ENCODE results near the gene TMCC1.

The TMCC1 gene

GRCh38 chr3:129768728-129769127, 124.8 kb downstream of the TMCC1 start:
- H3K36me3 ChIP-seq (ENCODE audit: insufficient read depth, low read length) = 0 out of 2 replicates have a peak, but pooled peaks cover 3% of the 10 kb centered on the region
- H3K79me2 ChIP-seq (ENCODE audit: insufficient read depth, low read length) = no peaks in the 10 kb centered on the region
- TF ChIP-seq CTCF (conservative IDR thresholded peaks at IDR 0.05; ENCODE audit: low read length) (no peak), EZH2phosphoT487 (IDR thresholded peaks at IDR 0.05; ENCODE audit: borderline replicate concordance) (no peak)
- no peak overlapping the region for H3K4me2 ChIP-seq (ENCODE audit: low read depth, low read length, poor library complexity, severe bottlenecking)
- no peaks in the 10 kb centered on the region for H3K4me1 ChIP-seq (ENCODE audit: insufficient read depth, low read length, poor library complexity, severe bottlenecking)
- no peak overlapping the region for H3K9ac ChIP-seq (ENCODE audit: low read depth, low read length, poor library complexity, severe bottlenecking)
- no peak overlapping the region for H3K4me3 ChIP-seq (ENCODE audit: low read length, poor library complexity, severe bottlenecking)
- H2AFZ ChIP-seq (ENCODE audit: low read length) = no peak overlapping the region
- H4K20me1 ChIP-seq (ENCODE audit: insufficient read depth, low read length, poor library complexity, severe bottlenecking) = peaks cover 2% of the 10 kb centered on the region
- H3K9me3 ChIP-seq (ENCODE audit: insufficient read depth, low read depth, low read length) = no peaks in the 10 kb centered on the region
- no peaks in the 10 kb centered on the region for H3K9me2 ChIP-seq (replicated peaks; ENCODE audit: low read depth, low read length)
- no peaks in the 10 kb centered on the region for H3K27me3 ChIP-seq (ENCODE audit: insufficient read depth, low read length, poor library complexity, severe bottlenecking)
- no peaks in the 10 kb centered on the region for H3F3A ChIP-seq (ENCODE audit: low read depth)

- TF ChIP-seq CTCF (conservative IDR thresholded peaks at IDR 0.05; ENCODE audit: low read length) (no peak), EZH2phosphoT487 (IDR thresholded peaks at IDR 0.05; ENCODE audit: borderline replicate concordance) (no peak)
- H3K4me2 ChIP-seq (ENCODE audit: low read depth, low read length, poor library complexity, severe bottlenecking) = no peak overlapping the region
- no peaks in the 10 kb centered on the region for H3K9me3 ChIP-seq (ENCODE audit: insufficient read depth, low read depth, low read length)
- peaks cover 2% of the 10 kb centered on the region for H4K20me1 ChIP-seq (ENCODE audit: insufficient read depth, low read length, poor library complexity, severe bottlenecking)
- H3K9me2 ChIP-seq (replicated peaks; ENCODE audit: low read depth, low read length) = no peaks in the 10 kb centered on the region
- no peak overlapping the region for H3K9ac ChIP-seq (ENCODE audit: low read depth, low read length, poor library complexity, severe bottlenecking)
- H2AFZ ChIP-seq (ENCODE audit: low read length) = no peak overlapping the region
- no peaks in the 10 kb centered on the region for H3K79me2 ChIP-seq (ENCODE audit: insufficient read depth, low read length)
- no peaks in the 10 kb centered on the region for H3F3A ChIP-seq (ENCODE audit: low read depth)
- 0 out of 2 replicates have a peak, but pooled peaks cover 3% of the 10 kb centered on the region for H3K36me3 ChIP-seq (ENCODE audit: insufficient read depth, low read length)
- no peak overlapping the region for H3K4me3 ChIP-seq (ENCODE audit: low read length, poor library complexity, severe bottlenecking)
- no peaks in the 10 kb centered on the region for H3K27me3 ChIP-seq (ENCODE audit: insufficient read depth, low read length, poor library complexity, severe bottlenecking)
- no peaks in the 10 kb centered on the region for H3K4me1 ChIP-seq (ENCODE audit: insufficient read depth, low read length, poor library complexity, severe bottlenecking)
These were observed 127.4 kb downstream of the TMCC1 start for GRCh38 chr3:129766135-129766534.

DNA sequence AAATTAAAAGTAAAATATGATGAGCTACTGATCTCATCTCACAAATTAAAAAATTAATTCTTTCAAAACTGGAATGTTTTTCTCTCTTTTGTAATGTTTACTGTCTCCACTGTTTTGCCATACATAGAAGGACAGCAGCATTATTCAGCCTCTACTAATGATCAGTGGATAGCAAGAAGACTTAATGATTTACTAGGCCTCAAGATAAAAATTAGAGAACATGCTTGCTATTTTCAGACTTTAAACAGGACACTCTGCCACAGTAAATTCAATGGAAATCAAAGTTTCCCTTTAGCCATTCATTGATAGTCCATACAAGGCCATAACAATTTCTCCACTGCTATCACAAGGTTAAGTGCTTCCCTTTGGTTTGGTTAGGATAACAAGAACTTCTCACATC, 129.4 kb downstream of the TMCC1 start:
- no peaks in the 10 kb centered on the region for H3K9me2 ChIP-seq (replicated peaks; ENCODE audit: low read depth, low read length)
- H3K4me1 ChIP-seq (ENCODE audit: insufficient read depth, low read length, poor library complexity, severe bottlenecking) = no peaks in the 10 kb centered on the region
- no peak overlapping the region for H2AFZ ChIP-seq (ENCODE audit: low read length)
- no peak overlapping the region for H3K4me3 ChIP-seq (ENCODE audit: low read length, poor library complexity, severe bottlenecking)
- peaks cover 2% of the 10 kb centered on the region for H4K20me1 ChIP-seq (ENCODE audit: insufficient read depth, low read length, poor library complexity, severe bottlenecking)
- H3K79me2 ChIP-seq (ENCODE audit: insufficient read depth, low read length) = no peaks in the 10 kb centered on the region
- no peak overlapping the region for H3K9ac ChIP-seq (ENCODE audit: low read depth, low read length, poor library complexity, severe bottlenecking)
- no peak overlapping the region for H3K4me2 ChIP-seq (ENCODE audit: low read depth, low read length, poor library complexity, severe bottlenecking)
- H3K36me3 ChIP-seq (ENCODE audit: insufficient read depth, low read length) = no peaks in the 10 kb centered on the region
- H3K27me3 ChIP-seq (ENCODE audit: insufficient read depth, low read length, poor library complexity, severe bottlenecking) = no peaks in the 10 kb centered on the region
- TF ChIP-seq CTCF (conservative IDR thresholded peaks at IDR 0.05; ENCODE audit: low read length) = no peak
- no peak for TF ChIP-seq EZH2phosphoT487 (IDR thresholded peaks at IDR 0.05; ENCODE audit: borderline replicate concordance)
- H3F3A ChIP-seq (ENCODE audit: low read depth) = no peaks in the 10 kb centered on the region
- H3K9me3 ChIP-seq (ENCODE audit: insufficient read depth, low read depth, low read length) = no peaks in the 10 kb centered on the region
